ENCODE results near the gene OLIG1. TPM values are rescaled to one million over a fixed set of nuclear protein-coding genes. Genes with fewer than 3 reads are reported as not detected.

OLIG1 gene
- total and polyA plus RNA-seq, 2 of the 8 experiments (the other 6 are each of a cell fraction or from before 2014, with no cell fraction given): 0.65 to 1.2 TPM

- Histone ChIP-seq H4K20me1 (replicated peaks in 1 of 2; ENCODE audit: control insufficient read depth in 1 of 2, insufficient read depth in 2 of 2, low read length in 2 of 2) (no peaks in the 10 kb centered on the region), H3K79me2 (ENCODE audit: control insufficient read depth in 1 of 2, insufficient read depth in 2 of 2, low read length in 2 of 2) (no peaks in the 10 kb centered on the region), H2BK20ac (ENCODE audit: low read length) (no peak overlapping the region), H3K14ac (ENCODE audit: insufficient read length) (no peak overlapping the region), H3K79me1 (ENCODE audit: low read depth, low read length) (no peaks in the 10 kb centered on the region), H2BK120ac (replicated peaks; ENCODE audit: low read depth, low read length) (no peak overlapping the region), H3K18ac (ENCODE audit: extremely low read depth, low read length) (no peak overlapping the region), H2AFZ (ENCODE audit: low read length) (0 out of 2 replicates have a peak overlapping the region, but pooled peaks have one; percentile 16), H3K27me3 (replicated peaks in 1 of 4; ENCODE audit: control insufficient read depth in 3 of 4, extremely low read depth in 1 of 4, insufficient read depth in 3 of 4, low read length in 3 of 4) (peaks cover 6 to 29% (median 22%) of the 10 kb centered on the region in 4 experiments), H3K4me1 (replicated peaks in 1 of 4; ENCODE audit: control insufficient read depth in 3 of 4, insufficient read depth in 4 of 4, low read length in 3 of 4) (peaks cover 3 to 24% (median 13%) of the 10 kb centered on the region in 4 experiments), H2BK12ac (ENCODE audit: low read depth, low read length) (0 out of 2 replicates have a peak overlapping the region, but pooled peaks have one; percentile 60), H2BK5ac (ENCODE audit: low read depth, low read length) (no peak overlapping the region), H3K27ac (ENCODE audit: low read depth, low read length) (no peak overlapping the region), H4K91ac (replicated peaks; ENCODE audit: insufficient read length, low read length) (no peak overlapping the region), H3K4ac (replicated peaks; ENCODE audit: insufficient read length, low read depth, low read length) (no peak overlapping the region), H3K23me2 (ENCODE audit: low read depth, low read length) (no peaks in the 10 kb centered on the region), H3K4me2 (ENCODE audit: insufficient read depth in 1 of 2, low read depth in 2 of 2, low read length in 2 of 2) (no peak overlapping the region), H2AK5ac (ENCODE audit: low read depth, low read length) (no peak overlapping the region), H3K9me3 (ENCODE audit: insufficient read depth in 2 of 2, low read depth in 1 of 2, low read length in 1 of 2) (no peaks in the 10 kb centered on the region), H3K4me3 (ENCODE audit: extremely low read depth in 1 of 4, insufficient read depth in 2 of 4, low read depth in 3 of 4, low read length in 4 of 4) (no peak overlapping the region), H4K5ac (ENCODE audit: insufficient read length, low read depth, low read length) (no peak overlapping the region), H4K8ac (ENCODE audit: extremely low read depth, insufficient read depth, low read length) (peak overlapping the region; percentile 58; the same call in 1 of the 2 replicates), H2BK15ac (ENCODE audit: low read length) (no peak overlapping the region), H3K23ac (ENCODE audit: insufficient read length) (no peak overlapping the region), H3K36me3 (ENCODE audit: control insufficient read depth in 2 of 4, insufficient read depth in 4 of 4, low read length in 3 of 4) (no peaks in the 10 kb centered on the region), H3K56ac (replicated peaks; ENCODE audit: insufficient read length, low read depth, low read length) (no peak overlapping the region), H3K9ac (replicated peaks in 1 of 4; ENCODE audit: extremely low read depth in 1 of 4, low read depth in 3 of 4, low read length in 3 of 4) (no peak overlapping the region)
- no peak for DNase-seq (ENCODE audit: low read depth in 1 of 2, low spot score in 2 of 2)
- CTCF ChIA-PET (ENCODE audit: partially characterized antibody): interaction anchor here (0.6 to 1.3 kb wide), 6 partner anchors 11 to 139 kb away, joined by 3 to 5 read pairs (median 4); no protein-coding TSS in a partner anchor
- WGBS, 2 experiments (ENCODE audit: extremely low coverage in 1 of 2, insufficient coverage in 1 of 2, insufficient read length in 1 of 2, insufficient replicate concordance in 2 of 2, low coverage in 1 of 2, low lambda C conversion rate in 2 of 2, missing lambda C conversion rate in 1 of 2): 74% methylated on average over 10 of the region's 10 CpGs; no CpG with 5 or more reads in 1 of the 2 experiments
- POLR2A ChIA-PET (ENCODE audit: partially characterized antibody): interaction anchor here (0.6 kb wide), 1 partner anchor 19 kb away, joined by 3 read pairs; no protein-coding TSS in a partner anchor
- no peak for FAIRE-seq
- no peak for TF ChIP-seq KDM4A (IDR thresholded peaks at IDR 0.05; ENCODE audit: low read depth, low read length, severe bottlenecking)
- no peak for TF ChIP-seq KDM5A (IDR thresholded peaks at IDR 0.05; ENCODE audit: low read length)
- no peak for TF ChIP-seq ATF3 (IDR thresholded peaks at IDR 0.05; ENCODE audit: insufficient read depth, low read depth, low read length)
- TF ChIP-seq ATF2 (IDR thresholded peaks at IDR 0.05; ENCODE audit: low read length): no peak
- no peak for TF ChIP-seq POU5F1 (IDR thresholded peaks at IDR 0.05; ENCODE audit: low read depth, low read length)
- TF ChIP-seq KDM1A (IDR thresholded peaks at IDR 0.05; ENCODE audit: borderline replicate concordance, low read length): no peak
- TF ChIP-seq CBX5 (IDR thresholded peaks at IDR 0.05; ENCODE audit: low read depth, low read length): no peak
- TF ChIP-seq SRF (IDR thresholded peaks at IDR 0.05; ENCODE audit: low read depth, low read length): no peak
- no peak for TF ChIP-seq YY1 (IDR thresholded peaks at IDR 0.05; ENCODE audit: low read depth, low read length)
- no peak for TF ChIP-seq MAFK (IDR thresholded peaks at IDR 0.05; ENCODE audit: low read depth, low read length)
Observed at GRCh38 chr21:33078907-33079582, 9.1 kb downstream of the OLIG1 start.

Measured in H1 (cell line).